Activated T-helper 2 cell treated with anti-CD3 and anti-CD28 coated beads, Interferon-gamma antibody, Interleukin-2, Interleukin-4, amounts not matched to agents 10 μg/mL and 5 μg/mL and 100 μg/mL, durations not matched to agents 14 hours and 24 hours and 36 hours (primary cell): ENCODE results near the gene TAB2. TPM values are rescaled to one million over a fixed set of nuclear protein-coding genes. Genes with fewer than 3 reads are reported as not detected.
A peak's percentile ranks its signal among the peaks of the same experiment; 100 is the strongest.

Experiments used
- DNase-seq: peaks from one replicate; pipeline ENCODE4 v3.0.0; 2021; ENCODE audit warnings: low spot score
- H3K27ac Mint-ChIP-seq: one replicate; pipeline ENCODE4 v1.8.0; 2021; ENCODE audit warnings: mixed read lengths
- H3K27me3 Mint-ChIP-seq: one replicate; pipeline ENCODE4 v1.8.0; 2021; ENCODE audit warnings: low read depth, mixed read lengths
- H3K36me3 Mint-ChIP-seq: one replicate; pipeline ENCODE4 v1.8.0; 2021; ENCODE audit warnings: low read depth, mixed read lengths
- H3K4me1 Mint-ChIP-seq: one replicate; pipeline ENCODE4 v1.8.0; 2021; ENCODE audit warnings: low read depth, mixed read lengths
- H3K4me3 Mint-ChIP-seq: one replicate; pipeline ENCODE4 v1.8.0; 2021; ENCODE audit warnings: low read depth, mild to moderate bottlenecking, moderate library complexity, mixed read lengths
- H3K9me3 Mint-ChIP-seq: one replicate; pipeline ENCODE4 v1.8.0; 2021; ENCODE audit warnings: mixed read lengths
- intact Hi-C: fragments of 100-400 bp; cut with micrococcal nuclease; formaldehyde crosslinking; loops from one replicate; pipeline ENCODE4 v1.15.1; 2023
- total RNA-seq: library from RNA; stranded (reverse); gene quantifications from 2 replicates; pipeline ENCODE4 v1.2.3, GENCODE V29; 2022

The TAB2 gene
- total RNA-seq, 1 donor from 2014 or later, result 110 TPM

DNA sequence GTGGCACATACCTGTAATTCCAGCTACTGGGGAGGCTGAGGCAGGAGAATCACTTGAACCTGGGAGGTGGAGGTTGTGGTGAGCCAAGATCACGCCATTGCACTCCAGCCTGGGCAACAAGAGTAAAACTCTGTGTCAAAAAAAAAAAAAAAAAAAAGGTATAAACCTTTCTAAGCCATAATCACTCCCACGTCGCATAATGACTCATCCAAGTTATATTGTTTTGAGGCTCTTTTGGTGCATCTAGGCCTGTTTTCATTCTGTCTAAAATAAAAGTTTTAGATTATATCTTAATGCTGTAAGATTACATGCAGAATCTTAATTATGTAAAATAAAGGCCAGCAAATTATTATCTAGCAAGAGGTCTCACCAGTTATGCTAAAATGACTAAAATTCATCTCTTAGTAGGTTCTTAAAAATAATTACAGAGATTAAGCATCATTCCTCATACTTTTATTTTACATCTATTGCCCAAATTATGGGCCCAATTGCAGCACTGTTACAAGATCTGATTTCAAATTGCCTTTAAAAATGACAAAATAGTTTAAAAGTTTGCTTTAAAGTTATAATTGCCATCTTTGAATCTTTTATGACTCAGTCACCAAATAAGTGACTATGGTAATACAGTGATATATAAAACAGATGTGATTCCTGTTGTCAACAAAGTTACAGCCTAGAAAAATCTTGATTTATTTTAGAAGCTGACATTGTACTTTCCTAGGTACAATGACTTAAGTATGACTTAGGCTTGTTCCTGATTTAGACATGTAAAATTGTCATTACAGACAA, 72.2 kb downstream of the TAB2 start:
- peak overlapping the region; percentile 9 for H3K27ac Mint-ChIP-seq
- intact Hi-C loops, result loop anchor here (5.0 kb wide), 4 partner anchors 32 to 237 kb away; no protein-coding TSS in a partner anchor
- no peak overlapping the region for H3K4me3 Mint-ChIP-seq
- DNase-seq, result no peak
- H3K27me3 Mint-ChIP-seq, result no peaks in the 10 kb centered on the region
- H3K4me1 Mint-ChIP-seq, result peaks cover 60% of the 10 kb centered on the region
- peaks cover 36% of the 10 kb centered on the region for H3K9me3 Mint-ChIP-seq
- peaks cover 95% of the 10 kb centered on the region for H3K36me3 Mint-ChIP-seq

GRCh38 chr6:149392093-149392492, 74.6 kb downstream of the TAB2 start:
- H3K27me3 Mint-ChIP-seq, result no peaks in the 10 kb centered on the region
- peaks cover 28% of the 10 kb centered on the region for H3K9me3 Mint-ChIP-seq
- peaks cover 72% of the 10 kb centered on the region for H3K4me1 Mint-ChIP-seq
- no peak for DNase-seq
- no peak overlapping the region for H3K4me3 Mint-ChIP-seq
- peaks cover 95% of the 10 kb centered on the region for H3K36me3 Mint-ChIP-seq
- intact Hi-C loops, result loop anchor here (2.0 to 5.0 kb wide), 4 partner anchors 35 to 180 kb away; no protein-coding TSS in a partner anchor
- peak overlapping the region; percentile 76 for H3K27ac Mint-ChIP-seq

GRCh38 chr6:149392535-149392934, 75.0 kb downstream of the TAB2 start:
- peaks cover 95% of the 10 kb centered on the region for H3K36me3 Mint-ChIP-seq
- H3K4me3 Mint-ChIP-seq, result peak overlapping the region; percentile 27
- peaks cover 24% of the 10 kb centered on the region for H3K9me3 Mint-ChIP-seq
- intact Hi-C loops, result loop anchor here (2.0 to 5.0 kb wide), 4 partner anchors 35 to 180 kb away; no protein-coding TSS in a partner anchor
- no peaks in the 10 kb centered on the region for H3K27me3 Mint-ChIP-seq
- H3K4me1 Mint-ChIP-seq, result peaks cover 74% of the 10 kb centered on the region
- no peak for DNase-seq
- H3K27ac Mint-ChIP-seq, result peak overlapping the region; percentile 76

DNA sequence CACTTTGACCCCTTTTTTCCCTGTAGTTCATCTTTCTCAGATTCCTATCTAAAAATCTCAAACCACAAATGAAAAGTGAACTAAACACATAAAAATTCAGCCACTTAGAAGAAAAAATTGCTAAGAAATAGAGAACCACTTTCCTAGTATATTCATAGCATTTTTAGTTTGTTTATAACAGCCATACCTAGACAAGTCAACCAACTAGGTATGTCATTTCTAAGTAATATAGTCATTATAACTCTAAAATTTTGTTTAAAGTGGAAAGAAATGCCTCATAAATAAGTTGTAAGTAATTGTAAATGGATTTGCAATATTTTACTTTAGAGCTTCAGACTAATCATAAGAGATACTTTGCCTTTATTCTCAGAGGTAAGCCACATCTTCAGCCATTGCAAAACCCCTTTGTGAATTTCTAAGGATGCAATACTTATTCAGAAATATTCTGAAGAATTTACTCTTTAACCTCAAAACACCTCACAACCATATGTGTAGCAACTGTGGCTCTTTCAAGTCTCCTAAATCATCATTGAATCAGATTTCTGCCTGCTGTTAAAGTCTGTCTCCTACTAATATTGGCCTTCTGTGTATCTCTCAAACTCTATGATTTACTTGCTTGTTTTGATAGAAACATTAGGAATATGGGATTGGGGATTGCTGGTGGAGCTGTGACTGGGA, 75.6 kb downstream of the TAB2 start:
- Mint-ChIP-seq H3K9me3 (peaks cover 18% of the 10 kb centered on the region), H3K4me1 (peaks cover 72% of the 10 kb centered on the region), H3K27me3 (no peaks in the 10 kb centered on the region), H3K36me3 (peaks cover 95% of the 10 kb centered on the region), H3K27ac (peak overlapping the region; percentile 87), H3K4me3 (peak overlapping the region; percentile 27)
- intact Hi-C loops, result loop anchor here (2.0 to 5.0 kb wide), 4 partner anchors 36 to 181 kb away; no protein-coding TSS in a partner anchor
- DNase-seq, result no peak

- peaks cover 93% of the 10 kb centered on the region for H3K36me3 Mint-ChIP-seq
- H3K27me3 Mint-ChIP-seq, result no peaks in the 10 kb centered on the region
- H3K9me3 Mint-ChIP-seq, result peaks cover 17% of the 10 kb centered on the region
- H3K4me1 Mint-ChIP-seq, result peaks cover 65% of the 10 kb centered on the region
- intact Hi-C loops, result no loop called here
- peak overlapping the region; percentile 16 for H3K27ac Mint-ChIP-seq
- no peak for DNase-seq
- H3K4me3 Mint-ChIP-seq, result no peak overlapping the region
Measured at GRCh38 chr6:149395185-149395584, 77.7 kb downstream of the TAB2 start.

GRCh38 chr6:149397384-149397783, 79.9 kb downstream of the TAB2 start:
- Mint-ChIP-seq H3K4me3 (no peak overlapping the region), H3K4me1 (peaks cover 46% of the 10 kb centered on the region)

DNA sequence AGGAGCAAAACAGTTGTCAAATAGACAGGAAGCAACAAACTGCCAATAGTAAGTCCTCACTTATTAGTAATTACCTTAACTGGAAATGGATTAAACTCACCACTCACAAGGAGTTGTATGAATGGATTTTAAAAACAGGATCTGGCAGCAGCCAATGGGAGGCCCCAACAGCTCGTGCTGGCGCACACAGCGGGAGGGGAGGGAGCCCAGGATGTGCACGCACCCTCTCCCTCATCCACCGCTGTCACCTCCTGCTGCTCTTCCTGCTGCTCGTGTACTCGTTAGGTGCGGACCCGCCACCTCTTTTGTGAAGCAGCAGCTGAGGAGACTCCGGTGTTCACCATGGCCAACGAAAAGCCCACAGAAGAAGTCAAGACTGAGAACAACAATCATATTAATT, 82.5 kb downstream of the TAB2 start, which contains the start of gene SUMO4:
Gene SUMO4 (plus strand): TSS at position 213 of the 400 bp plus-strand sequence. CDS start 130 bp downstream, at position 343.
- peaks cover 6% of the 10 kb centered on the region for H3K9me3 Mint-ChIP-seq
- H3K27me3 Mint-ChIP-seq, result no peaks in the 10 kb centered on the region
- no peak for DNase-seq
- no peak within 1 kb of the TSS for H3K4me3 Mint-ChIP-seq
- intact Hi-C loops, result no loop called here
- H3K4me1 Mint-ChIP-seq, result peaks cover 36% of the 10 kb centered on the region
- H3K36me3 Mint-ChIP-seq, result peaks cover 93% of the 10 kb centered on the region
- no peak within 1 kb of the TSS for H3K27ac Mint-ChIP-seq

More at GRCh38 chr6:149397384-149397783, 79.9 kb downstream of the TAB2 start:
- no peaks in the 10 kb centered on the region for H3K27me3 Mint-ChIP-seq
- peaks cover 6% of the 10 kb centered on the region for H3K9me3 Mint-ChIP-seq
- intact Hi-C loops, result no loop called here
- no peak for DNase-seq
- H3K36me3 Mint-ChIP-seq, result peaks cover 93% of the 10 kb centered on the region
- H3K27ac Mint-ChIP-seq, result no peak overlapping the region

DNA sequence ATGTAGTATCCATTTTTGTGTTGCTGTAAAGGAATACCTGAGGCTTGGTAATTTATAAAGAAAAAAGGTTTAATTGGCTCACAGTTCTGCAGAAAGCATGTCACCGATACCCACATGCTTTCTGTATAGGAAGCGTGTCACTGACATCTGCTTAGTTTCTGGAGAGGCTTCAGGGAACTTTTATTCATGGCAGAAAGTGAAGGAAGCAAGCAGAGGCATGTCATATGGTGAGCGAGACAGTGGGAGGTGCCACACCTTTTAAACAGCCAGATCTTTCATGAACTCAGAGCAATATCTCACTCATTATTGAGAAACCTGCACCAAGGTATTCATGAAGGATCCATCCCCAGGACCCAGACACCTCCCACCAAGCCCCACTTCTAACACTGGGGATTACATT, 86.0 kb downstream of the TAB2 start:
- intact Hi-C loops, result no loop called here
- no peak for DNase-seq
- peaks cover 25% of the 10 kb centered on the region for H3K4me1 Mint-ChIP-seq
- H3K4me3 Mint-ChIP-seq, result no peak overlapping the region
- H3K27ac Mint-ChIP-seq, result no peak overlapping the region
- H3K36me3 Mint-ChIP-seq, result peaks cover 87% of the 10 kb centered on the region
- H3K9me3 Mint-ChIP-seq, result no peaks in the 10 kb centered on the region
- no peaks in the 10 kb centered on the region for H3K27me3 Mint-ChIP-seq

DNA sequence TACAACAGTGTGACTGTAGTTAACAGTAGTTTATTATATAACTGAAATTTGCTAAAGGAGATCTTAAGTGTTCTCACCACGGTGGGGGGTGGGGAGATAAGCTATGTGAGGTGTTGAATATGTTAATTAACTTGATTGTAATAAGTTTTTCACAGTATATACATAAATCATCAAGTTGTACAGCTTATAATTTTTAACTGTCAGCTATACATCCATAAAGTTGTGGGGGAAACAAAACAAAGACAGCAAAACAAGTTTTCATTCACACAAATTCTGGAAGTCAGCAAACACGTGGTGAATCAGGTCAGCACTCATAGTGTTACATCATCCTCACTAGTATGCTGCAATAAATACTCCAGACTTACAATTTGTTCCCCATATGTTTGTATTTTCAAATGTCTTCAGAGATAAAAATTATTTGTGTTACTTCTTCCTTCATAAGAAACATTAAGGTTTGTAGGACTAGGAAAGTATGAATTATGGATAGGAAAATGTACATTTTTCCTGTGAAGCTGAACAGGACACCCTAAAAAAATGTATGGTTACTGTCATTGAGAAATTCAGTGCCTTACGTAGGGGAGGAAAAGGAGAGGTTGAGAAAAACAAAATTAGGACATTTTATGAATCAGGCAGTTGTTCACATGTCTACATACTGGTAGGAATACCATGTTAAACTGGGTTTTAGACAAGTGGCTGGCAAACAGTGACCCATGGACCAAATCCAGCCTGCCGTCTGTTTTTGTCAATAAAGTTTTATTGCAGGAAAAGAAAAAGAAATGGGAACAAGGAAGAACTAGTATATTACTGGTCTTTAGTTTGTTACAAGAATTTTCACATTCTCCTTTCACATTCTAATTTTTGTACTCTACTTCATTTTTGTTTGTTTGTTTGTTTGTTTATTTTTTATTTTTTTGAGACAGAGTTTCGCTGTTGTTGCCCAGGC, 88.6 kb downstream of the TAB2 start:
- Mint-ChIP-seq H3K9me3 (no peaks in the 10 kb centered on the region), H3K36me3 (peaks cover 86% of the 10 kb centered on the region), H3K27ac (peak overlapping the region; percentile 52), H3K4me1 (peaks cover 27% of the 10 kb centered on the region), H3K27me3 (no peaks in the 10 kb centered on the region), H3K4me3 (no peak overlapping the region)
- intact Hi-C loops, result no loop called here
- DNase-seq, result no peak

DNA sequence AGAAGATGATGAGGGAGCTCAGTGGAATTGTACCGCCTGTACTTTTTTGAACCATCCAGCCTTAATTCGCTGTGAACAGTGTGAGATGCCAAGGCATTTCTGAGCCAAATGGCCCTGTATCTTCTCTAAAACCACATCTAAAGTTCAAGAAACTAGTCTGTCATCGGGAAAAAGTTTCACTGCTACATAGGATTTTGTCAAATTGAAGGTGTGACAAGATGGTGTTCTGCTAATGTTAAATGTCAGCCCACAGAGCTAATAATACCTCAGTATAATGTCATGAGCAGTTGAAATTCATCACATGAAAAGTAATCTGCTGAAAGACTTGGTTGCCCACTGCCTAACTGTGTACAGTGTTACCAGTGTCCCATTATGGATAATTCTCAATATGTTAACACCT, 92.1 kb downstream of the TAB2 start:
- no peaks in the 10 kb centered on the region for H3K27me3 Mint-ChIP-seq
- no peak overlapping the region for H3K27ac Mint-ChIP-seq
- H3K4me3 Mint-ChIP-seq, result no peak overlapping the region
- H3K4me1 Mint-ChIP-seq, result peaks cover 19% of the 10 kb centered on the region
- no peak for DNase-seq
- peaks cover 79% of the 10 kb centered on the region for H3K36me3 Mint-ChIP-seq
- intact Hi-C loops, result no loop called here
- H3K9me3 Mint-ChIP-seq, result no peaks in the 10 kb centered on the region

- no peak for DNase-seq
- H3K27ac Mint-ChIP-seq, result no peak overlapping the region
- H3K9me3 Mint-ChIP-seq, result peaks cover under 1% of the 10 kb centered on the region
- no peak overlapping the region for H3K4me3 Mint-ChIP-seq
- peaks cover 78% of the 10 kb centered on the region for H3K36me3 Mint-ChIP-seq
- H3K27me3 Mint-ChIP-seq, result no peaks in the 10 kb centered on the region
- intact Hi-C loops, result no loop called here
- peaks cover 9% of the 10 kb centered on the region for H3K4me1 Mint-ChIP-seq
Measured at GRCh38 chr6:149410557-149410956, 93.0 kb downstream of the TAB2 start.

GRCh38 chr6:149414009-149414408, 96.5 kb downstream of the TAB2 start:
- Mint-ChIP-seq H3K9me3 (peaks cover 7% of the 10 kb centered on the region), H3K4me1 (peaks cover 14% of the 10 kb centered on the region), H3K36me3 (peaks cover 69% of the 10 kb centered on the region), H3K27ac (no peak overlapping the region), H3K4me3 (no peak overlapping the region), H3K27me3 (no peaks in the 10 kb centered on the region)
- intact Hi-C loops, result no loop called here
- no peak for DNase-seq
